Measurements from ENCODE around the gene BBX. TPM values are rescaled to one million over a fixed set of nuclear protein-coding genes. Genes with fewer than 3 reads are reported as not detected.

BBX gene
- polyA plus RNA-seq, 3 donors, result 15.7 to 25.1 (median 16.6) TPM

DNA sequence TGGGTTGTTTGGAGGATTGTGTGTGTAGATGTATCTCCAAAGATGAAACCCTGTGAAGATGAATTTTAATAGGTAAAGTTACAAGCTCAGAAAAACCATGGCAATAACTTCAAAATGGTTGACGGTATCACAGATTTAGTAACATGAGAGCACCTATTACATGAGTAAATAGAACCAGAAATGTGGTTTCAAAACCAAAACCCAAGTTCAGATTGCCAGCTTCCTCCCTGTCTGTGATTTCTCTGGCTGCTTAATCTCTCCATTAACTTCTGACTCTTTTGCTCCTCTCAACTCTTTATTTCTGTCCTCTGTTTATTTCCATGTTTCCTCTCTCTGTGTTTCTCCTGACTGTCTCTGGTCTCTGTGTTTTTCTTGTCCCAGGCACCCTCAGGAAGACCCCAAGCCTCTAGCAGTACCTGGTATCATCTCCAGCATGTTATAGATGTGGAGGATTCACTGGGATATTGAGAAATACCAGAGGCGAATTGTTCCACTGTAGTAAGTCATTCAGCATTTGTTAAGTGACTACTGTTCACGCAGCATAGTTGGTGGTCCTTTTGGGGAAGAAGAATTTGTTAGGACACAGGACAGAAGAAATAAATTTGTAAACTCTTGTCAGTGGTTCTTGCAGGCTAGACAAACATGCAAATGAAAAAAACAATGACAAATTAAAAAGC lies 138.8 kb downstream of the BBX start:
- Histone ChIP-seq H3K4me3 (replicated peaks in 1 of 3; ENCODE audit: low read depth in 2 of 3, low read length in 3 of 3) (peak overlapping the region in 1 of 3 experiments; percentile 52), H3K9ac (ENCODE audit: insufficient read depth, low read length, poor library complexity, severe bottlenecking) (peak overlapping the region; percentile 24), H3K36me3 (replicated peaks in 1 of 2; ENCODE audit: control insufficient read depth in 1 of 2, insufficient read depth in 2 of 2, low read length in 2 of 2) (no peaks in the 10 kb centered on the region), H2AFZ (ENCODE audit: insufficient read depth, low read depth, low read length, poor library complexity, severe bottlenecking) (peak overlapping the region; percentile 11), H4K20me1 (ENCODE audit: insufficient read depth, low read length) (no peaks in the 10 kb centered on the region), H3K9me3 (replicated peaks in 1 of 2; ENCODE audit: control insufficient read depth in 1 of 2, insufficient read depth in 1 of 2, low read length in 2 of 2) (no peaks in the 10 kb centered on the region), H3K4me1 (ENCODE audit: control insufficient read depth in 1 of 2, insufficient read depth in 2 of 2, low read length in 2 of 2) (peaks cover 21 to 33% of the 10 kb centered on the region in 2 donors), H3K4me2 (replicated peaks; ENCODE audit: extremely low read depth, low read length, poor library complexity, severe bottlenecking) (peak overlapping the region; percentile 50), H3K79me2 (ENCODE audit: insufficient read depth, low read length) (no peaks in the 10 kb centered on the region), H3K27me3 (ENCODE audit: control insufficient read depth in 2 of 2, insufficient read depth in 2 of 2, low read length in 2 of 2) (no peaks in the 10 kb centered on the region), H3K27ac (ENCODE audit: low read depth in 1 of 2, low read length in 2 of 2) (peak overlapping the region; percentile 15 to 74)
- WGBS (ENCODE audit: insufficient coverage), result 17% methylated on average over 3 of the region's 3 CpGs
- H3K9me3 Mint-ChIP-seq, result no peaks in the 10 kb centered on the region
- intact Hi-C loops (cut with micrococcal nuclease), result no loop called here
- TF ChIP-seq, protein P1, sequence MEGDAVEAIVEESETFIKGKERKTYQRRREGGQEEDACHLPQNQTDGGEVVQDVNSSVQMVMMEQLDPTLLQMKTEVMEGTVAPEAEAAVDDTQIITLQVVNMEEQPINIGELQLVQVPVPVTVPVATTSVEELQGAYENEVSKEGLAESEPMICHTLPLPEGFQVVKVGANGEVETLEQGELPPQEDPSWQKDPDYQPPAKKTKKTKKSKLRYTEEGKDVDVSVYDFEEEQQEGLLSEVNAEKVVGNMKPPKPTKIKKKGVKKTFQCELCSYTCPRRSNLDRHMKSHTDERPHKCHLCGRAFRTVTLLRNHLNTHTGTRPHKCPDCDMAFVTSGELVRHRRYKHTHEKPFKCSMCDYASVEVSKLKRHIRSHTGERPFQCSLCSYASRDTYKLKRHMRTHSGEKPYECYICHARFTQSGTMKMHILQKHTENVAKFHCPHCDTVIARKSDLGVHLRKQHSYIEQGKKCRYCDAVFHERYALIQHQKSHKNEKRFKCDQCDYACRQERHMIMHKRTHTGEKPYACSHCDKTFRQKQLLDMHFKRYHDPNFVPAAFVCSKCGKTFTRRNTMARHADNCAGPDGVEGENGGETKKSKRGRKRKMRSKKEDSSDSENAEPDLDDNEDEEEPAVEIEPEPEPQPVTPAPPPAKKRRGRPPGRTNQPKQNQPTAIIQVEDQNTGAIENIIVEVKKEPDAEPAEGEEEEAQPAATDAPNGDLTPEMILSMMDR (IDR thresholded peaks at IDR 0.05), result no peak
- DNase-seq, result peak in 2 of 3 donors; percentile 28
- H3K4me3 Mint-ChIP-seq, result peak overlapping the region; percentile 41 to 76
- H3K36me3 Mint-ChIP-seq, result peaks cover 3% of the 10 kb centered on the region in 2 donors
- H3K27ac Mint-ChIP-seq, result peak overlapping the region; percentile 73 to 93 (median 87)
- H3K27me3 Mint-ChIP-seq (ENCODE audit: low read depth in 3 of 3), result peaks cover 0 to 2% (median 0%) of the 10 kb centered on the region in 3 donors
- peaks cover 33% of the 10 kb centered on the region for H3K4me1 Mint-ChIP-seq

GRCh38 chr3:107662124-107662507 lies 139.4 kb downstream of the BBX start:
- Histone ChIP-seq H3K4me2 (replicated peaks; ENCODE audit: extremely low read depth, low read length, poor library complexity, severe bottlenecking) (peak overlapping the region; percentile 50), H4K20me1 (ENCODE audit: insufficient read depth, low read length) (no peaks in the 10 kb centered on the region), H3K79me2 (ENCODE audit: insufficient read depth, low read length) (no peaks in the 10 kb centered on the region), H3K4me1 (ENCODE audit: control insufficient read depth in 1 of 2, insufficient read depth in 2 of 2, low read length in 2 of 2) (peaks cover 21 to 33% of the 10 kb centered on the region in 2 donors), H3K27ac (ENCODE audit: low read depth in 1 of 2, low read length in 2 of 2) (peak overlapping the region in 1 of 2 donors; percentile 74), H2AFZ (ENCODE audit: insufficient read depth, low read depth, low read length, poor library complexity, severe bottlenecking) (no peak overlapping the region), H3K9me3 (replicated peaks in 1 of 2; ENCODE audit: control insufficient read depth in 1 of 2, insufficient read depth in 1 of 2, low read length in 2 of 2) (no peaks in the 10 kb centered on the region), H3K27me3 (ENCODE audit: control insufficient read depth in 2 of 2, insufficient read depth in 2 of 2, low read length in 2 of 2) (no peaks in the 10 kb centered on the region), H3K4me3 (replicated peaks in 1 of 3; ENCODE audit: low read depth in 2 of 3, low read length in 3 of 3) (peak overlapping the region in 2 of 3 experiments; percentile 16 to 52), H3K9ac (ENCODE audit: insufficient read depth, low read length, poor library complexity, severe bottlenecking) (peak overlapping the region; percentile 4), H3K36me3 (replicated peaks in 1 of 2; ENCODE audit: control insufficient read depth in 1 of 2, insufficient read depth in 2 of 2, low read length in 2 of 2) (no peaks in the 10 kb centered on the region)
- TF ChIP-seq, protein P1 (IDR thresholded peaks at IDR 0.05), result no peak
- Mint-ChIP-seq H3K4me3 (peak overlapping the region; percentile 8 to 76), H3K4me1 (peaks cover 33% of the 10 kb centered on the region), H3K27me3 (ENCODE audit: low read depth in 3 of 3) (peaks cover 0 to 2% (median 0%) of the 10 kb centered on the region in 3 donors), H3K9me3 (no peaks in the 10 kb centered on the region), H3K27ac (peak overlapping the region; percentile 73 to 93 (median 87)), H3K36me3 (no peaks in the 10 kb centered on the region)
- intact Hi-C loops (cut with micrococcal nuclease), result no loop called here
- peak; percentile 34 to 59 (median 40) for DNase-seq
- WGBS (ENCODE audit: insufficient coverage), result no CpG with 5 or more reads among the region's 4 CpGs

Data from CD14-positive monocyte (primary cell).